Measurements from ENCODE around the gene MIDN. TPM values are rescaled to one million over a fixed set of nuclear protein-coding genes. Genes with fewer than 3 reads are reported as not detected.
A peak's percentile ranks its signal among the peaks of the same experiment; 100 is the strongest.

Gene MIDN
- total RNA-seq, 1 donor from 2014 or later: 117 TPM

DNA sequence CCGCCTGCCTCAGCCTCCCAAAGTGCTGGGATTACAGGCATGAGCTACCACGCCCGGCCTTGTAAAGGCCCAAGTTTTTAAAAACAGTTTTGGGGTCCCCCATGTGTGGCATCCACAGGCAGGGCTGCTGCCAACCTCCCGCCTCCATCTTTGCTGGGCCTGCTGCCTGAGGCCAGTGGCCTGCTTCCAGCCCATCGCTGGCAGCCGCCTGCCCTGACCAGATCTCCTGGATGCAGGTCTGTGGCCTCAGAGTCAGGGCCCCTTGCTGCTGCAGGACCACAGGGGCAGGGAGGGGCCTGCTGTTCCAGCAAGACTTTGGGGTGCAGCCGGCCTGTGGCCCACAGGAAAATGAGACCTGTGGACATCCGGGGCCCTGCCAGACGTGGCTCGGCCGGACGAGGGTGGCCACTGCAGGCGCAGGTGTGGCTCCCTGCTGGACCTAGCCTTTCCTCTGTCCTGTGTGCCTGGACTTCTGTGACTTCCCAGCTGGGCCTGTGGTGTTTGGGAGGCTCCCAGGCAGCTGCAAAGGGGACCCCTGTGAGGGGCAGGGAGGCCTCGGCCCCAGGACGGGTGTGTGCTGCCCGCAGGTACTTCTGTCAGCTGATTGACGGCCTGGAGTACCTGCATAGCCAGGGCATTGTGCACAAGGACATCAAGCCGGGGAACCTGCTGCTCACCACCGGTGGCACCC is 28.5 kb upstream of the MIDN start:
- intact Hi-C loops (cut with DNase I): no loop called here

DNA sequence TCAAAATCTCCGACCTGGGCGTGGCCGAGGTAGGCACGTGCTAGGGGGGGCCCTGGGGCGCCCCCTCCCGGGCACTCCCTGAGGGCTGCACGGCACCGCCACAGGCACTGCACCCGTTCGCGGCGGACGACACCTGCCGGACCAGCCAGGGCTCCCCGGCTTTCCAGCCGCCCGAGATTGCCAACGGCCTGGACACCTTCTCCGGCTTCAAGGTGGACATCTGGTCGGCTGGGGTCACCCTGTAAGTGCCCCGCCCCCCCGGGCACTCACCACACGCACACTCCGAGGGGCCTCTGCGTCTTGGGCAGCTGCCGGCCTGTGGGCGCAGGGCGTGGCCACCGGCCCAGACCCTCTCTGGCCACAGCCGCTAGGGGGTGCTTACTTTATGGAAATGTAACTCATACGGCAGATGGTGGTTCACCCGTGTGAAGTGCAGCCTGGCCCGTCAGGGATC is 27.9 kb upstream of the MIDN start:
- no peak for ATAC-seq
- intact Hi-C loops (cut with DNase I): no loop called here
- DNase-seq (ENCODE audit: low spot score): no peak

More for the DNA sequence above, 28.5 kb upstream of the MIDN start:
- DNase-seq (ENCODE audit: low spot score): no peak
- no peak for ATAC-seq

DNA sequence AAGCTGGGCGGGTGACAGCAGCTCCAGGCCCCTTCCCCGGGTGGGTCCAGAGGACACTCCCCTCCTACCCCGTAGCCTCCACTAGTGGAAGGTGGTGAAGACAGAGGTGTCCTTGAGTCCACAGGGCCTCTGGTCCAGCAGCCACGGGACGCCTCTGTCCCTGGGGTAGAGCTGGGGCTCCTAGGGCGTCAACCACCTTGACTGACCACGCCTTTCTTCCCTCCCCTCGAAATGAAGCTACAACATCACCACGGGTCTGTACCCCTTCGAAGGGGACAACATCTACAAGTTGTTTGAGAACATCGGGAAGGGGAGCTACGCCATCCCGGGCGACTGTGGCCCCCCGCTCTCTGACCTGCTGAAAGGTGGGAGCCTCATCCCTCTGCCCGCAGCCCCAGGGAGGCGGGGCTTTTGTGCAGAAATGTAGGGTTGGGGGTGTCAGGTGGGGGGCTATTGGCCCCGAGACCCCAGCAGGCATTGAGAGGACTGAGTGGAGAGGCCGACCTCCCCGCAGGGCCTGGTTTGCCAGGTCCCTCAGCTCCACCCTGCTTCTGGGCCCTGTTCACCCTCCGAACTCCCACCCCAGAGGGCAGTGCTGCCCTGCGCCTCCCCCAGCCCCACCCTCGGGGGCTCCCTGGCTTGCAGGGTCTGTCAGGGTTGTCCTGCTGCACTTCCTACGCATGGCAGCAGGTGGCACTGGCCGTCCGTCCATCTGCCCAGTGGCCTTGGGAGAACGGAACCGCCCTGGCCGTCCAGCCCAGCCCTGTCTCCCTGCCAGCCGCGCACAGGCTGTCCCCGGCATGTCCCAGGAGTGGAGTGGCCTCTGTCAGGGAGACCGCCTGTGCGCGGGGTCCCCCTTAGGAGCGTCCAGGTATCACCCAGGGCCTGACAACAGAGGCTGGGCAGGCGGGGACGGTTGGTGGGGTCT is 27.1 kb upstream of the MIDN start:
- DNase-seq (ENCODE audit: low spot score) (peak; percentile 84), ATAC-seq (peak; percentile 63)
- intact Hi-C loops (cut with DNase I): loop anchor here (1.0 kb wide), 1 partner anchor 221 kb away; the partner anchor contains the start of gene GRIN3B

DNA sequence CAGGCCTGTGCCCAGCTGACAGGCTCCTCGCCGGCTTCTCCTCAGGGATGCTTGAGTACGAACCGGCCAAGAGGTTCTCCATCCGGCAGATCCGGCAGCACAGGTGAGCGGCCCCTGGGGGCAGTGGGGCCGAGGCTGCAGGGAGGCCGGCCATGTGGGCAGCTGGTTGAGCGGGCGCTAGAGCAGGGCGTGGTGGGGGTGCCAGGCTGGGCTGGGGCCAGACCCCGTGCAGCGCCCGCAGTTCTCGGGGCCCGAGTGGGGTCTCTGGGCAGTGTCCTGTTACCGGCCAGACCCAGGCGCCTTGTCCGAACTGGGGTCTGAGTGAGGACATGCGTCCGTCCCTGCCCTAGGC is 26.5 kb upstream of the MIDN start:
- intact Hi-C loops (cut with DNase I): loop anchor here (1.0 kb wide), 1 partner anchor 222 kb away; the partner anchor contains the start of gene GRIN3B
- ATAC-seq (peak; percentile 2), DNase-seq (ENCODE audit: low spot score) (no peak)

DNA sequence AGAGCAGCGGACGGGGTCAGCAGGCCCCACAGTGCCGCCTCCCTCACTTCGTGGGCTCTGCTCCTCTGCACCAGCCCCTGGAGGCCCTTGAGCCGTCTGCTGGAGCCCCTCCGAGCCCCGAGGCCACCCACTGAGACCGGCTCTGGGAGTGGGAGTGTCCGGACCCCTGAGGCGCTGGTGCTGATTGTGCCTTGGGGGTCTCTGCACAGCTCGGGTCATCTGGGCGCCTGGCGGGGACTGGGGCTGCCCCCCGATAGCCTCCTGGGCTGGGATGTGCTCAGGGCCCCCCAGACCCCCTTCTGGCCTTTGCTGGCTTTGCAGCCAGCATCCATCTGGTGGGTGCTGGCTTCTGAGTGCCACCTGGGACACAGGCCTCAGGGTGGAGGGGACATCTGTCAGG is 26.0 kb upstream of the MIDN start:
- intact Hi-C loops (cut with DNase I): no loop called here
- no peak for ATAC-seq

DNA sequence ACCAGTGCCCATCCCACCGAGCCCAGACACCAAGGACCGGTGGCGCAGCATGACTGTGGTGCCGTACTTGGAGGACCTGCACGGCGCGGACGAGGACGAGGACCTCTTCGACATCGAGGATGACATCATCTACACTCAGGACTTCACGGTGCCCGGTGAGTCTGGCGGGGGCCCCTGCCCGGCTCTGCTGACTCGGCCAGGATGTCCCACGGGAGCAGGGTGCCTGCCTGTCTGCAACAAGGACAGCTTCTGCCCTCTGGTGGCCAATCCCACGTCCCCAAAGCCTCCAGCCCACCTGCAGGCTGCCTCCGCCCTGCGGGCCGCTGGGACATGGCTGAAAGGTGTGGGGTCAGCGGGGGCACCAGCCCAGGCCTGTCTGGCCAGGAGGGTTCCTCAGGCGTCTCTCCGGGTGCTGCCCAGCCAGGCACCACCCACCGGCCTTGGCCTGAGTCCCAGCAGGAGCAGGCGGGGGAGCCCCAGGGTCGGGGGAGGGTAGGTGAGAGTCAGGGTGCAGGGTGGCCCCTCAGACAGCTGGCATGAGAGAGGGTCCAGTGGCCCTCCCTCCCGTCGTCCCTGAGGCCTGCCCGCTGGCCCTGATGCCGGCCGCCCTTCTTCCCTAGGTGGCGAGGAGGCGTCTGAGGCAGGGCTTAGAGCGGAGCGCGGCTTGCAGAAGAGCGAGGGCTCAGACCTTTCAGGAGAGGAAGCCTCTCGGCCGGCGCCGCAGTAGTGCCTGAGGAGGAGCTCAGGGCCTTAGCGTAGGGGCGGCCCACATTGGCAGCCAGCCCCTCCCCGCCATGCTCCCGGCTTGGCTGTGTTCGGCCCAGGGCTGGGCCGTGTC is 25.1 kb upstream of the MIDN start:
- DNase-seq (ENCODE audit: low spot score): no peak
- intact Hi-C loops (cut with DNase I): no loop called here
- ATAC-seq: no peak

More for the DNA sequence above, 26.0 kb upstream of the MIDN start:
- DNase-seq (ENCODE audit: low spot score): no peak

DNA sequence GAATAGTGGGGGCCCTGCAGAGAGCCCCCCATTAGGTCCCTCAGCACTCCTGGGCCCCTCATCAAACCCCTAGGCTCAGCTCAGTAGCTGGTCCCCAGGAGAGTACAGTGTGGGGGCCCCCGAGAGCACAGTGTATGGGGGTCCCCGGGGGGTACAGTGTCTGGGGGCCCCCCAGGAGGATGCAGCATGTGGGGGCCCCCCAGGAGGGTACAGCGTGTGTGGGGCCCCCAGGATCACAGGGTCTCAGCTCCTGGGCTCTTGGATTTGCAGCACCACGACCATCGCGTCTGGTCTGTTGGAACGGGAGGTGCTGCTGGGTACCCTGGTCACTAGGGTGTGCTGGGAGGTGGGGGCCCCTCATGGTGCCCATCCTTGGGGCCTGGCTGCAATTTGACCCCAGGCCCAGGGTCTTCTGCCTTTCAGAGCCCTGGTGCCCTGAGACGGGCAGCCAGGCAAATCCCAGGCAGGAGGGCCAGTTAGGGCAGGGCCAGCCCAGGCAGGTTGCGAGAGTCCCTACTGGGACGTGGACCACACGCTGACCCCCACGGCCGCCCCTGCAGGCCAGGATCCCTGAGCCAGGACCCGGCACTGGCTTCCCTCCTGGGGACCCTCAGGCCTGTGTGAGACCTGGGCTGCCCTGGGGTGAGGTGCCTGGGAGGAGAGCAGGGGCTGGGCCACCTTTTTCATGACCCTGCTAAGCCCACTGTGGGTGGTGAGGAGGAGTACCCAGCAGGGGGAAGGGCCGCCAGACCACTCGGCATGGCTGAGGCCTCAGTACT is 24.1 kb upstream of the MIDN start:
- no peak for DNase-seq (ENCODE audit: low spot score)
- no peak for ATAC-seq
- intact Hi-C loops (cut with DNase I): no loop called here

DNA sequence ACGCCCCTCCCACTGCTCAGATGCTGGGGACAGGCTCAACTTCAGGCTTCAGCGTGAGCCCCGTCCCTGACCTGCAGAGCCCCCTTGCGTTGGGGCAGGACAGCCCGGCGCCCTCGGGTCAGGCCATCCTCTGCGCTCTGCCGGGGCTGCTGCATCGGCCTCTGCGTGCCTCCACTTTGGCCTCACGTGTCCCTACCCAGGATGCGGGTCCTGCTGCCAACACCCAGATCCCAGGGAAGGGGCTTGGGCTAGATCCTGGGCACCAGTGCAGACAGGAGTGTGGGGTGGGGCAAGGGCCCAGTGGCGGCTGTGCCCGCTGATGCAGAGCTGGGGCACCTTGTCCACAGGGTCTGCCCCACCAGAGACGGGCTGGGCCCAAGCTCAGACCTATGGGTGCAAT is 23.5 kb upstream of the MIDN start:
- DNase-seq (ENCODE audit: low spot score): no peak
- intact Hi-C loops (cut with DNase I): loop anchor here (1.0 kb wide), 1 partner anchor 36 kb away; no protein-coding TSS in a partner anchor
- ATAC-seq: no peak

DNA sequence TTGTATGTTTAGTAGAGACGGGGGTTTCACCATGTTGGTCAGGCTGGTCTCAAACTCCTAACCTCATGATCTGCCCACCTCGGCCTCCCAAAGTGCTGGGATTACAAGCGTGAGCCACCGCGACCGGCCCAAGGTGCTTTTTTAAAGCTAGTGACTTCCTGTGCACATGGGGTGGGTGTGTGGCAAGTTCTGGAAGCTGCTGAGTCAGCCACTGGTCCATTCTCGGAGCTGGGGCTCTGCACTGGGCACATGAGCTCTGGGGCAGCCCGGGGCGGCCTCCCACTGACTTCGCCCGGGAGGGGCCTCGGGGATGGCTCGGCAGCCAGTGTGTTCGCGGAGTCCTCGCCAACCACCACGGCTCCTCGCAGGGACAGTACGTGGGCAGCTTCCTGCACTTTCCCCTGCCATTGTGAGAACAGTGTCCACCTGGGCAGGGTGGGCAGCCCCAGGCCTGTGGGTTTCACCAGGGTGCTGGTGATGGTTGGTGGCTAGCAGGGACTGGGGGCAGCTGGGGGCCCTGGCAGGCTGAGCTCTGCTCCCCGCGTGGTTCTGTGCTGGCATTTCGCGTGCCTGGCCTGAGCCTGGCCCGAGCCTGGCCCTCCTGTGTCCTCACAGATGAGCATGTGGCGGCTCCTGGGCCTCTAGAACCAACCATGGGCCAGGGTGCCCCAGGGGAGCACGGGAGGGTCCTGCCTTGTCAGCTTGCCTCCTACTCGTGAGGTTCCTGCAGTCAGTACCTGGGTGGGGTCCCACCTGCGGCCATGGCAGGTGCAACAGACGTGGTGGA is 22.8 kb upstream of the MIDN start:
- DNase-seq (ENCODE audit: low spot score) (no peak), ATAC-seq (no peak)
- intact Hi-C loops (cut with DNase I): loop anchor here (1.0 kb wide), 1 partner anchor 36 kb away; no protein-coding TSS in a partner anchor

DNA sequence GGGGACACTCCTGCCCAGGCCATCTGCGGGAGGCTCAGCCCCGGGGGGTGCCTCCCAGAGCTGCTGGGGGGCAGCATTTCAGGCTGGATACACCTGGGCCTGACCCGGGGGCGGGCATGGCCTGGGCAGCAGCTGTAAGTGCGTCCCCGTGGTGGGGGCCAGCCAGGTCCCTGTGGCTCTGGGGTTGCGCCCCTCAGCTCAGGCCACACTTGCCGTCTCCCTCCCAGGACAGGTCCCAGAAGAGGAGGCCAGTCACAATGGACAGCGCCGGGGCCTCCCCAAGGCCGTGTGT is 22.2 kb upstream of the MIDN start:
- intact Hi-C loops (cut with DNase I): no loop called here
- ATAC-seq: no peak
- DNase-seq (ENCODE audit: low spot score): no peak

DNA sequence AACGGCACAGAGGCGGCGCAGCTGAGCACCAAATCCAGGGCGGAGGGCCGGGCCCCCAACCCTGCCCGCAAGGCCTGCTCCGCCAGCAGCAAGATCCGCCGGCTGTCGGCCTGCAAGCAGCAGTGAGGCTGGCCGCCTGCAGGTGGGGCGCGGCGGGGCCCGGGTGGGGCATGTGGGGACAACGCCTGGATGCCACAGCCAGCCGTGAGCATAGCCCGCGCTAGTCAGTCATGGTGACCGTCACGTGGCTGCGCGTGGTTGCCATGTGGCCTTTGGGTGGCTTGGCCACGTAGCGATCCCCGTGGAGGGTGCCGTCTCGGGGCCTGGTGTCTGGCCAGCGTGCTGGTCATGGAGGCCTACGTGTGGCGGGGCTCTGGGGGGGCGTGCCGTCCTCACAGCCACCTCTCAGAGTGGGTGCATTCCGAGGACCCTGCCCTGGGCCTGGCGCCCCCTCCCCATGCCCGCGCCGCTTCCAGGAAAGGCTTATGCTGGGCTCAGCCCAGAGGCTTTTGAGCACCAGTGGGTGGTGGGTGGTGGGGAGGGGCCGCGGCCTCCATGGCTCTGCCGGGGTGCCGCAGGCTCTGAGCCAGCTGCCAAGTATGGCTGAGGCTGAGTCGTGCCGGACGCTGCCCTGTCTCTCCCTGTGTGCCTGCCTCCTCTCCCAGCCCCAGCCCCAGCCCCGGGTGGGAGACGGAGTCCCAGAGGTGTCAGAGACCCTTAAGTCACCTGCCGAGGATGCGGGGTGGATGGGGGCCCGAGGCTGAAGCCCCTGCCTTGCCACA is 21.7 kb upstream of the MIDN start:
- ATAC-seq: no peak
- DNase-seq (ENCODE audit: low spot score): no peak
- intact Hi-C loops (cut with DNase I): no loop called here

DNA sequence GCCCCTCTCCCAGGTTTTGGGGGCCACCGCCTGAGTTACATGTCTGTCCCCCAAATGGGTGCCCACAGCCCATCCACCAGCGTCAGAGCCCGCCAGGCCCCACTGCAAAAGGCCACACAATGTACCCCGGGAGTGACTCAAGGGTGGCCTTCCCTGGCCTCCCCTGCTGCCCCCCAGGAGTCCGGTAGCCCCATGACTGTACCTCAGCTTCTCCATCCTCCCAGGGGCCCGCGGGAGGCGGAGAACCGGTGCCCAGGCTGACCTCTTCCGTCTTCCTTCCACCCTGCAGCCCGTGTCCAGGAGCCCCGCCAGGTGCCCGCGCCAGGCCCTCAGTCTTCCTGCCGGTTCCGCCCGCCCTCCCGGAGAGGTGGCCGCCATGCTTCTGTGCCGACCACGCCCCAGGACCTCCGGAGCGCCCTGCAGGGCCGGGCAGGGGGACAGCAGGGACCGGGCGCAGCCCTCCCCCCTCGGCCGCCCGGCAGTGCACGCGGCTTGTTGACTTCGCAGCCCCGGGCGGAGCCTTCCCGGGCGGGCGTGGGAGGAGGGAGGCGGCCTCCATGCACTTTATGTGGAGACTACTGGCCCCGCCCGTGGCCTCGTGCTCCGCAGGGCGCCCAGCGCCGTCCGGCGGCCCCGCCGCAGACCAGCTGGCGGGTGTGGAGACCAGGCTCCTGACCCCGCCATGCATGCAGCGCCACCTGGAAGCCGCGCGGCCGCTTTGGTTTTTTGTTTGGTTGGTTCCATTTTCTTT is 20.9 kb upstream of the MIDN start:
- intact Hi-C loops (cut with DNase I): no loop called here
- no peak for ATAC-seq

DNA sequence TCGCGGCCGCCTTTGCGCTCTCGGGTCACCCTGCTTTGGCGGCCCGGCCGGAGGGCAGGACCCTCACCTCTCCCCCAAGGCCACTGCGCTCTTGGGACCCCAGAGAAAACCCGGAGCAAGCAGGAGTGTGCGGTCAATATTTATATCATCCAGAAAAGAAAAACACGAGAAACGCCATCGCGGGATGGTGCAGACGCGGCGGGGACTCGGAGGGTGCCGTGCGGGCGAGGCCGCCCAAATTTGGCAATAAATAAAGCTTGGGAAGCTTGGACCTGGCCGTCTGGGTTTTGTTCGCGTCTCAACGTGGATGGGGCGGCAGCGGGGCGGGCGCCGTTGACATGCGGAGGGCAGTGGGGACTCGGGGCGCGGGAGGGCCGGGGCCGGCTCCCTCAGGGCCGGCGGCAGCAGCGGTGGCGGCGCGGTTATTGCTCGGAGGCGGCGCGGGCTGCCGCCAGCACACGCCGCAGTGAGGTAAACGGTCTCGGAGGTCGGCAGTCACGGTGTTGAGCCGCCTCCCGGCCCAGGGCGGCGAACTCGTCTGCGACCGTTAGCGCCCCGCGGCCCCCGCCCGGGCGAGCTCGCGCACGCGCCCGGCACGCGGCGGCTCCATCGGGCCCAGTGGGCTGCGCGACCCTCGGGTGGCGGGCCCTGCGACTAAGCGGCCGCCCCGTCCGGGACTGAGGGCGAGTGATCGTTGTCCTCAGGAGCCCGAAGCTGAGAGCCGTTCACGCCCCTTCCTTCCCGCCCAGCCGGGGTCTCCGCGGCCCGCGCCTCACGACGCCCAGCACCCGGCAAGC is 20.0 kb upstream of the MIDN start:
- intact Hi-C loops (cut with DNase I): no loop called here
- DNase-seq (ENCODE audit: low spot score) (no peak), ATAC-seq (no peak)

More for the DNA sequence above, 20.9 kb upstream of the MIDN start:
- DNase-seq (ENCODE audit: low spot score): no peak

DNA sequence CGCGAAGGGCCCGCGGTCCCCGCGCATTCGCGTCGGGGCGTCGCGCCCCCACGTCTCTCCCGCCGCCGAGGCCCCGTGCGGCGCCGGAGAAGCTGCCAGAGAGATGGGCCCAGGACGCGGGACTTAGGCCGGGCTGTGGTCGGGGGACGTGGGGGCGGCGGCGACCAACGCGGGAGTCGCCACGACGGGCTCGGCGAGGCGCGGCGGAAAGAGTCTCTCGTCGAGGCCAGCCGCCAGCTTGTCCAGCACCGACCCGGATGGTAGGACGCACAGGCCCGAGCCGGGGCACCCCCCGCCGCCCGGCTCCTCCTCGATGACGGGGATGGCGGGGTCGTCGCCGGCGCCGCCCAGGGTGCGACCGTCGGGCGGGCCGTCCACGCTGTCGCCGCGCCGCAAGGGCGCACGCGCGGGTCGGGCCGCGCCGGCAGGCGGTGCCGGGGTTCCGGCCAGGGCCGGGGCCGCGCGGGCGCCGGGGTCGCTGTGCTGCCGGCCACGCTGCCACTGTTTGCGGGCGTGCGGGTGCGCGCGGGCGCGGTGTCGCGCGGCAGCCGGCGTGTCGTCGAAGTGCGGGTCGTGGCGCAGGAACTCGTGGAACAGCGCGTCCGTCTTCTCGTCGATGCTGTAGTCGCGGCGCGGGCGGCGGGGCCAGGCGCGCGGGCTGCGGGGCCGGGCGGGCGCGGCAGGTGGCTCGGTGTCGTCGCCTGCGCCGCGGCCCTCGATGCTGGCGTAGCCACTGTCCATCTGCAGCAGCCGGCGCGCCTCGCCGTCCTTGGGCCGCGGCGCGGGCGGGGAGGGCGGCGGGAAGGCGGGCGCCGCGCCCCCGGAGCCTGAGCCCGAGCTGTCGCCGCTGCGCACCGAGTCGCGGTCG is 19.1 kb upstream of the MIDN start:
- intact Hi-C loops (cut with DNase I): no loop called here
- ATAC-seq (no peak), DNase-seq (ENCODE audit: low spot score) (no peak)
